ENCODE data around the gene CCDC134. TPM values are rescaled to one million over a fixed set of nuclear protein-coding genes. Genes with fewer than 3 reads are reported as not detected.
"Not testable (repeated sequence)": the region's sequence is repeated elsewhere in the genome, so short reads cannot be mapped to it uniquely, and the experiment has no call there.

Gene CCDC134
- total RNA-seq, 1 donor from 2014 or later = 16.5 TPM

GRCh38 chr22:41825376-41825775, 24.9 kb downstream of the CCDC134 start:
- DNase-seq = no peak

- no peak for DNase-seq
Measured at GRCh38 chr22:41826021-41826420, 25.5 kb downstream of the CCDC134 start.

- peak; percentile 45 for DNase-seq
Measured at GRCh38 chr22:41826430-41827383, 26.2 kb downstream of the CCDC134 start.

GRCh38 chr22:41827671-41828070, 27.2 kb downstream of the CCDC134 start:
- DNase-seq = peak; percentile 39

GRCh38 chr22:41828516-41828915, 28.0 kb downstream of the CCDC134 start:
- no peak for DNase-seq

- no peak for DNase-seq
Measured at GRCh38 chr22:41830174-41830573, 29.7 kb downstream of the CCDC134 start.

- DNase-seq = peak; percentile 64
Measured at GRCh38 chr22:41831383-41831782, 30.9 kb downstream of the CCDC134 start.

- DNase-seq = no peak
Measured at GRCh38 chr22:41831828-41832552, 31.5 kb downstream of the CCDC134 start.

GRCh38 chr22:41832553-41833368, 32.3 kb downstream of the CCDC134 start, which contains the start of gene SREBF2:
TSS of gene SREBF2 (plus strand) at chr22:41833105. CDS start at chr22:41833271, 166 bp downstream.
- peak; percentile 100 for DNase-seq

- peak; percentile 67 for DNase-seq
Measured at GRCh38 chr22:41833369-41834004, 33.0 kb downstream of the CCDC134 start.

GRCh38 chr22:41834005-41834944, 33.8 kb downstream of the CCDC134 start:
- DNase-seq = no peak

GRCh38 chr22:41835462-41835861, 35.0 kb downstream of the CCDC134 start:
- not testable (repeated sequence) for DNase-seq

- DNase-seq = no peak
Measured at GRCh38 chr22:41836551-41836950, 36.1 kb downstream of the CCDC134 start.

- DNase-seq = no peak
Measured at GRCh38 chr22:41838842-41839618, 38.6 kb downstream of the CCDC134 start.

GRCh38 chr22:41840216-41840615, 39.7 kb downstream of the CCDC134 start:
- no peak for DNase-seq

GRCh38 chr22:41841085-41841712, 40.7 kb downstream of the CCDC134 start:
- DNase-seq = no peak

GRCh38 chr22:41842996-41843970, 42.8 kb downstream of the CCDC134 start:
- DNase-seq = no peak

GRCh38 chr22:41844036-41844435, 43.6 kb downstream of the CCDC134 start:
- no peak for DNase-seq

Data from tongue (tissue), 2 donors.